Neural progenitor cell (in vitro differentiated cells): ENCODE data around the gene OR10A6.

Experiments
- EZH2 ChIP-seq: fragments of 200-600 bp; sonication (generic); IDR thresholded peaks from 2 replicates; pipeline ENCODE4 v1.6.1; 2017; ENCODE audit warnings: antibody characterized with exemption, mild to moderate bottlenecking, moderate library complexity
- TF ChIP-seq, protein P1 (sequence below): fragments of 200-600 bp; sonication (generic); IDR thresholded peaks from 2 replicates; pipeline ENCODE4 v1.5.1; 2017; ENCODE audit warnings: antibody characterized with exemption, mild to moderate bottlenecking

DNA sequence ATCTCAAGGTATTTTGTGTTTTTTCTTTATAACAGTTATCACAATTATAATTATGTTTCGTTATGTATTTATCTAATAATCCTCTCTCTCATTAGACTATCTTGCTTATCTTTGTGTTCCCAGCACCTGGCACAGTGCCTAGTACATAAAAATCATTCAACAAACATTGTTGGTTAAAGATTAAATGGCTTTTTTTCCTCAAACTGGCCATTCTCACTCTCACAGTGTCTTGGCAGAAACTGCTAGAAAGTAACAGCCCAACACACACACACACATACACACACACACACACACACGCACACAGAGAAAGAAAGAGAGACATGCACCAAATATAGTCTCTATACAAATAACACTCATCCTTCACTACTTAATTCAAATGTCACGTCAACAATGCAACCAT, 36.8 kb downstream of the OR10A6 start:
- TF ChIP-seq, protein P1, sequence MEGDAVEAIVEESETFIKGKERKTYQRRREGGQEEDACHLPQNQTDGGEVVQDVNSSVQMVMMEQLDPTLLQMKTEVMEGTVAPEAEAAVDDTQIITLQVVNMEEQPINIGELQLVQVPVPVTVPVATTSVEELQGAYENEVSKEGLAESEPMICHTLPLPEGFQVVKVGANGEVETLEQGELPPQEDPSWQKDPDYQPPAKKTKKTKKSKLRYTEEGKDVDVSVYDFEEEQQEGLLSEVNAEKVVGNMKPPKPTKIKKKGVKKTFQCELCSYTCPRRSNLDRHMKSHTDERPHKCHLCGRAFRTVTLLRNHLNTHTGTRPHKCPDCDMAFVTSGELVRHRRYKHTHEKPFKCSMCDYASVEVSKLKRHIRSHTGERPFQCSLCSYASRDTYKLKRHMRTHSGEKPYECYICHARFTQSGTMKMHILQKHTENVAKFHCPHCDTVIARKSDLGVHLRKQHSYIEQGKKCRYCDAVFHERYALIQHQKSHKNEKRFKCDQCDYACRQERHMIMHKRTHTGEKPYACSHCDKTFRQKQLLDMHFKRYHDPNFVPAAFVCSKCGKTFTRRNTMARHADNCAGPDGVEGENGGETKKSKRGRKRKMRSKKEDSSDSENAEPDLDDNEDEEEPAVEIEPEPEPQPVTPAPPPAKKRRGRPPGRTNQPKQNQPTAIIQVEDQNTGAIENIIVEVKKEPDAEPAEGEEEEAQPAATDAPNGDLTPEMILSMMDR = no peak
- no peak for TF ChIP-seq EZH2
